Spleen (tissue), 11 donors: Measurements from ENCODE around the gene NHLH2. TPM values are rescaled to one million over a fixed set of nuclear protein-coding genes. Genes with fewer than 3 reads are reported as not detected.

ENCODE experiments used
- DNase-seq: peaks from one replicate; pipeline ENCODE4 v3.0.0-alpha.2; 2020
- H3K27ac ChIP-seq, 8 donors: fragments of 200-600 bp; sonication (generic) in 7 of 8; 1 replicate in 4 of 8; 2 replicates in 4 of 8; pipeline versions ENCODE4 v1.5.0 to v1.8.0; 2016 to 2021; ENCODE audit warnings: inconsistent platforms in 4 of 8, mild to moderate bottlenecking in 4 of 8, moderate library complexity in 1 of 8
- H3K27me3 ChIP-seq, 7 donors: fragments of 200-600 bp; sonication (generic) in 6 of 7; replicated peaks in 1 of 7; 1 replicate in 4 of 7; 2 replicates in 3 of 7; pipeline versions ENCODE4 v1.5.0 to v1.8.0; 2016 to 2021; ENCODE audit warnings: inconsistent platforms in 3 of 7, mild to moderate bottlenecking in 1 of 7
- H3K36me3 ChIP-seq, 6 donors: fragments of 200-600 bp; sonication (generic) in 5 of 6; 1 replicate in 4 of 6; 2 replicates in 2 of 6; pipeline versions ENCODE4 v1.5.0 to v1.8.0; 2016 to 2021; ENCODE audit warnings: inconsistent platforms in 2 of 6
- H3K4me1 ChIP-seq, 6 donors: fragments of 200-600 bp; sonication (generic) in 5 of 6; 1 replicate in 3 of 6; 2 replicates in 3 of 6; pipeline versions ENCODE4 v1.5.0 to v1.8.0; 2016 to 2021; ENCODE audit warnings: inconsistent platforms in 3 of 6
- H3K4me3 ChIP-seq, 8 donors: fragments of 200-600 bp; sonication (generic) in 7 of 8; 1 replicate in 4 of 8; 2 replicates in 4 of 8; pipeline versions ENCODE4 v1.5.0 to v1.8.0; 2016 to 2021; ENCODE audit warnings: inconsistent platforms in 4 of 8, mild to moderate bottlenecking in 4 of 8, moderate library complexity in 2 of 8
- H3K9me3 ChIP-seq, 8 donors: fragments of 200-600 bp; sonication (generic) in 7 of 8; 1 replicate in 4 of 8; 2 replicates in 4 of 8; pipeline versions ENCODE4 v1.5.0 to v1.8.0; 2016 to 2021; ENCODE audit warnings: inconsistent platforms in 4 of 8
- POLR2A ChIP-seq, 3 donors: fragments of 450-650 bp; IDR thresholded peaks; one replicate each; pipeline ENCODE4 v1.5.1; 2017; ENCODE audit warnings: antibody characterized with exemption in 3 of 3, mild to moderate bottlenecking in 1 of 3
- POLR2AphosphoS5 ChIP-seq, 3 donors: sonication (generic); formaldehyde crosslinking; IDR thresholded peaks; one replicate each; pipeline ENCODE4 v1.5.1; 2017; ENCODE audit warnings: antibody characterized with exemption in 3 of 3
- WGBS, 5 donors: extraction: QIAGEN DNeasy Blood & Tissue Kit in 3 of 5; methylation state at CpG; one replicate each; pipeline versions ENCODE4 v1.1.5 to v1.1.7; 2013 to 2018; 5-methylcytosine and 5-hydroxymethylcytosine counted together
- intact Hi-C: fragments of 100-400 bp; cut with DNase I; formaldehyde crosslinking; loops from one replicate; pipeline ENCODE4 v1.15.0; 2023; ENCODE audit warnings: low total_unique reads
- polyA plus RNA-seq, 3 donors: library from polyadenylated mRNA; stranded (reverse); fragments of 200-250 nt; gene quantifications; one replicate each; pipeline ENCODE4 v1.2.1, GENCODE V29; 2013
- total RNA-seq, 7 donors: library from RNA; depleted of rRNA in 3 of 7; stranded (reverse); fragments of >200 nt in 3 of 7; fragmentation: NEBNext Ultra II Directional in 4 of 7; extraction: Animal tissue kit (Norgen Biotek cat#: 25700) in 4 of 7; gene quantifications; one replicate each; pipeline versions ENCODE4 v1.1.0 to v1.2.1, GENCODE V29; 2016 to 2021
- TF ChIP-seq, protein P1 (sequence below), 11 experiments: fragments of 200-600 bp in 7 of 11; fragments of 450-650 bp in 4 of 11; sonication (generic) in 4 of 11; IDR thresholded peaks in 8 of 11; conservative IDR thresholded peaks in 3 of 11; 1 replicate in 7 of 11; 2 replicates in 4 of 11; pipeline versions ENCODE4 v1.4.0 to v1.8.0; 2016 to 2021; ENCODE audit warnings: antibody characterized with exemption in 11 of 11, inconsistent platforms in 4 of 11, mild to moderate bottlenecking in 1 of 11
- donor health status: healthy with polysubstance abuse.
- donor health status: DM: no; HTN: no; CAD: no; lungs with moderate emphysema.
- donor health status: DM: no; HTN: no; CAD: no.
- donor health status: Bipolar disorder and iron deficiency.
- donor health status: healthy.
- donor health status: DM: no; HTN: no; CAD: no.
- donor health status: DM: yes; HTN: yes; CAD: no.

The NHLH2 gene
- total and polyA plus RNA-seq, 10 donors: not detected

DNA sequence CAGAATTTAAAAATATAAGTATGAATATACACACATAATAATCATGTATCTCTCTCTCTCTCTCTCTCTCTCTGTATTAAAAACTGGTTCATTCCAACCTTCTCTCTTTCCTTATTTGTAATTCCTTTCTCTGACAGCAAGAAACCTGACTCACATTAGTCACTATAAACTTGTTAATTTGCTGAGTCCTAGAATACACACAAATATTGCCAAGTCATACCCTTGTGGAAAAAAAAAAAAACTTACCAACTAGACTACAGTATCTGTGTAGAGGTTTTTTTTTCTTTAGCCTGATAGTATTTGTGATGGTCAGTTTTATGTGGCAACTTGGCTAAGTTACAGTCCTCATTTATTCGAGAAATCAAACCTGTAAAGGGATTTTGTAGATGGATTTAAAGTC lies 26.3 kb upstream of the NHLH2 start:
- no peak overlapping the region for H3K4me3 ChIP-seq
- H3K27me3 ChIP-seq: peaks cover 0 to 22% (median 0%) of the 10 kb centered on the region in 7 donors
- H3K4me1 ChIP-seq: no peaks in the 10 kb centered on the region
- WGBS, 5 donors: 65 to 89% (median 83%) methylated on average over 1 of the region's 1 CpG
- no peaks in the 10 kb centered on the region for H3K9me3 ChIP-seq
- no peaks in the 10 kb centered on the region for H3K36me3 ChIP-seq
- H3K27ac ChIP-seq: no peak overlapping the region
- intact Hi-C loops: no loop called here
- no peak for DNase-seq
- TF ChIP-seq POLR2A (IDR thresholded peaks at IDR 0.05): no peak

DNA sequence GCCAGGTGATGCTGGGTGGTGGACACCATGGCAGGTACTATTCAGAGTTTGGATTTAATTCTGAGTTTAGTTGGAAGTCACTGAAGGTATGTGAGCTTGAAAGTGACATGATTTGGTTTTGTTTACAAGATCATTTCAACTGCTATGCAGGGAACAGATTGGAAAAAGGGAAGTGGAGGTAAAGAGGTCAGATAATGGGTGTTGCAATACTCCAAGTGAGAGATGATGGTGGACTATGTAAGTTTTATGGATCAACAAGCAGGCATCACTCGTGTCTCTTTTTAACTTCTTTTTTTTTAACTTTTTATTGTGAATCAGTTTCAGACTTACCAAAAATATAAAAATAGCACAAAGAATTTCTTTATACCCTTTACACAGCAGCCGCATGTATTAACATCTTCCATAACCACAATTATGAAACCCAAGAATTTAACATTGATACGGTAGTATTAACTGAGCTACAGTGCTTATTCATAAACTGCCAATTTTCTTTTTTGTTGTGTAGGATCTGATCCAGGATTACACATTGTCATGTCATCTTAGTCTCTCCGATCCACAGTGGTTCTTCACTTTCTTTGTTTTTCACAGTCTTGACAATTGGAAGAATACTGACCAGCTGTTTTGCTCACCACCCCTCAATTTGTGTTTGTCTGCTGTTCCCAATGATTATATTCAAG lies 24.9 kb upstream of the NHLH2 start:
- no peaks in the 10 kb centered on the region for H3K4me1 ChIP-seq

DNA sequence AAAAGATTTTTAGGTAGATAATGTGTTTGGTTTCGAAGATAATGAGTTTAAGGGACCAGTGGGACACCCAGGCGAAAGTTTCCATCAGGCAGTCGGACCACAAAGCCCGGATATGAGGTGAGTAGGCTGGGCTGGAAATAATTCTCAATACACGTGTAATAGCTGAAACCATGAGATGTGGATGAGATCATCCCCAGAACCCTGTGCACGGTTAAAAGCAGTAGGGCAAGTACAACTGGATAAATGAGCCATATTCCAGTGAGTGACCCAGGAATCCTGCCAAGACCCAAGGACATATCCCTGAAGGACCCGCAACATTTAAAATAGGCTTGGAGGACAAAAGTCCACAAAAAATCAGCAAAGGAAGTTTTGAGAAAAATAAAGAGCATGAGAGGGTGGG lies 21.5 kb upstream of the NHLH2 start:
- TF ChIP-seq, protein P1, sequence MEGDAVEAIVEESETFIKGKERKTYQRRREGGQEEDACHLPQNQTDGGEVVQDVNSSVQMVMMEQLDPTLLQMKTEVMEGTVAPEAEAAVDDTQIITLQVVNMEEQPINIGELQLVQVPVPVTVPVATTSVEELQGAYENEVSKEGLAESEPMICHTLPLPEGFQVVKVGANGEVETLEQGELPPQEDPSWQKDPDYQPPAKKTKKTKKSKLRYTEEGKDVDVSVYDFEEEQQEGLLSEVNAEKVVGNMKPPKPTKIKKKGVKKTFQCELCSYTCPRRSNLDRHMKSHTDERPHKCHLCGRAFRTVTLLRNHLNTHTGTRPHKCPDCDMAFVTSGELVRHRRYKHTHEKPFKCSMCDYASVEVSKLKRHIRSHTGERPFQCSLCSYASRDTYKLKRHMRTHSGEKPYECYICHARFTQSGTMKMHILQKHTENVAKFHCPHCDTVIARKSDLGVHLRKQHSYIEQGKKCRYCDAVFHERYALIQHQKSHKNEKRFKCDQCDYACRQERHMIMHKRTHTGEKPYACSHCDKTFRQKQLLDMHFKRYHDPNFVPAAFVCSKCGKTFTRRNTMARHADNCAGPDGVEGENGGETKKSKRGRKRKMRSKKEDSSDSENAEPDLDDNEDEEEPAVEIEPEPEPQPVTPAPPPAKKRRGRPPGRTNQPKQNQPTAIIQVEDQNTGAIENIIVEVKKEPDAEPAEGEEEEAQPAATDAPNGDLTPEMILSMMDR (IDR thresholded peaks at IDR 0.05 in 8 of 11, conservative IDR thresholded peaks at IDR 0.05 in 3 of 11): no peak
- TF ChIP-seq POLR2AphosphoS5 (IDR thresholded peaks at IDR 0.05) (no peak), POLR2A (IDR thresholded peaks at IDR 0.05) (no peak)

More for the DNA sequence above, 24.9 kb upstream of the NHLH2 start:
- Histone ChIP-seq H3K27me3 (peaks cover 0 to 14% (median 0%) of the 10 kb centered on the region in 7 donors), H3K4me3 (no peak overlapping the region), H3K9me3 (no peaks in the 10 kb centered on the region), H3K27ac (no peak overlapping the region), H3K36me3 (no peaks in the 10 kb centered on the region)
- TF ChIP-seq POLR2AphosphoS5 (IDR thresholded peaks at IDR 0.05) (no peak), POLR2A (IDR thresholded peaks at IDR 0.05) (no peak)
- TF ChIP-seq, protein P1 (IDR thresholded peaks at IDR 0.05 in 8 of 11, conservative IDR thresholded peaks at IDR 0.05 in 3 of 11): no peak
- 48 to 63% (median 51%) methylated on average over 4 of the region's 4 CpGs for WGBS, 5 donors
- DNase-seq: no peak
- intact Hi-C loops: no loop called here

DNA sequence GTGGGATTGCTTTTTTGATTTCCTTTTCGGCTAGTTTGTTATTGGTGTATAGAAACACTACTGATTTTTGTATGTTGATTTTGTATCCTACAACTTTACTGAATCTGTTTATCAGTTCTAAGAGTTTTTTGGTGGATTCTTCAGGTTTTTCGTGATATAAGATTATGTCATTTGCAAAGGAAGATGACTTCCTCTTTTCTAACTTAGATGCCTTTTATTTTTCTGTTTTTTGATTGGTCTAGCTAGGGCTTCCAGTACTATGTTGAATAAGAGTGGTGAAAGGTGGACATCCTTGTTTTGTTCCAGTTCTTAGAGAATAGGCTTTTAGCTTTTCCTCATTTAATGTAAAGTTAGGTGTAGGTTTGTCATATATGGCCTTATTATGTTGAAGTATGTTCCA lies 13.1 kb upstream of the NHLH2 start:
- intact Hi-C loops: no loop called here
- peaks cover 0 to 2% (median 0%) of the 10 kb centered on the region in 7 donors for H3K27me3 ChIP-seq
- WGBS, 5 donors: 44 to 72% (median 51%) methylated on average over 2 of the region's 2 CpGs
- no peaks in the 10 kb centered on the region for H3K4me1 ChIP-seq
- H3K9me3 ChIP-seq: peaks cover 0 to 13% (median 2%) of the 10 kb centered on the region in 8 donors
- no peak for TF ChIP-seq POLR2A (IDR thresholded peaks at IDR 0.05)
- TF ChIP-seq, protein P1 (IDR thresholded peaks at IDR 0.05 in 8 of 11, conservative IDR thresholded peaks at IDR 0.05 in 3 of 11): no peak
- no peaks in the 10 kb centered on the region for H3K36me3 ChIP-seq
- DNase-seq: no peak
- no peak overlapping the region for H3K27ac ChIP-seq
- H3K4me3 ChIP-seq: no peak overlapping the region

More for the DNA sequence above, 21.5 kb upstream of the NHLH2 start:
- Histone ChIP-seq H3K4me3 (no peak overlapping the region), H3K4me1 (no peaks in the 10 kb centered on the region), H3K27ac (no peak overlapping the region), H3K27me3 (peaks cover 0 to 28% (median 0%) of the 10 kb centered on the region in 7 donors), H3K9me3 (no peaks in the 10 kb centered on the region), H3K36me3 (no peaks in the 10 kb centered on the region)
- 74 to 88% (median 82%) methylated on average over 7 of the region's 7 CpGs for WGBS, 5 donors
- intact Hi-C loops: no loop called here
- DNase-seq: no peak
